SK-N-SH treated with all-trans-retinoic acid at 6 μM for 48 hours (cell line): ENCODE data around the gene DPEP1.

Experiments
- CSDC2 ChIP-seq: fragments of 250-450 bp; sonication (Bioruptor Pico); IDR thresholded peaks from 2 replicates; pipeline ENCODE4 v1.5.0; 2020; ENCODE audit warnings: mild to moderate bottlenecking, moderate library complexity
- OSR1 ChIP-seq: fragments of 250-450 bp; sonication (Bioruptor Pico); IDR thresholded peaks from 2 replicates; pipeline ENCODE4 v1.8.0; 2022; ENCODE audit warnings: moderate library complexity, mild to moderate bottlenecking, inconsistent platforms
- PPARA ChIP-seq: fragments of 250-450 bp; sonication (Bioruptor Pico); IDR thresholded peaks from 2 replicates; pipeline ENCODE4 v1.5.0; 2020; ENCODE audit warnings: mild to moderate bottlenecking, borderline replicate concordance
- RARB ChIP-seq: fragments of 250-450 bp; sonication (Bioruptor Pico); IDR thresholded peaks from 2 replicates; pipeline ENCODE4 v1.8.0; 2021; ENCODE audit warnings: mild to moderate bottlenecking, moderate library complexity
- ZFP3 ChIP-seq: fragments of 250-450 bp; sonication (Bioruptor Pico); IDR thresholded peaks from 2 replicates; pipeline ENCODE4 v1.5.0; 2020; ENCODE audit warnings: mild to moderate bottlenecking, moderate library complexity
- ZFP30 ChIP-seq: fragments of 450-650 bp; formaldehyde crosslinking; IDR thresholded peaks from 2 replicates; pipeline ENCODE4 v1.5.0; 2022; ENCODE audit warnings: mild to moderate bottlenecking, moderate library complexity
- ZNF565 ChIP-seq: fragments of 450-650 bp; formaldehyde crosslinking; conservative IDR thresholded peaks from 2 replicates; pipeline ENCODE4 v1.5.0; 2020; ENCODE audit warnings: low read depth, mild to moderate bottlenecking, moderate library complexity
- TF ChIP-seq, protein P1 (sequence below): fragments of 250-450 bp; sonication (Bioruptor Pico); IDR thresholded peaks from 2 replicates; pipeline ENCODE4 v1.5.0; 2020; ENCODE audit warnings: mild to moderate bottlenecking, moderate library complexity
- TF ChIP-seq, protein P2 (sequence below): fragments of 250-450 bp; sonication (Bioruptor Pico); IDR thresholded peaks from 2 replicates; pipeline ENCODE4 v1.5.1; 2020; ENCODE audit warnings: low read depth, mild to moderate bottlenecking, moderate library complexity

GRCh38 chr16:89599451-89599858, 14.0 kb upstream of the DPEP1 start:
- TF ChIP-seq ZFP3 (CRISPR knock-in tag): no peak
- TF ChIP-seq ZFP30 (CRISPR knock-in tag): no peak
- TF ChIP-seq, protein P1, sequence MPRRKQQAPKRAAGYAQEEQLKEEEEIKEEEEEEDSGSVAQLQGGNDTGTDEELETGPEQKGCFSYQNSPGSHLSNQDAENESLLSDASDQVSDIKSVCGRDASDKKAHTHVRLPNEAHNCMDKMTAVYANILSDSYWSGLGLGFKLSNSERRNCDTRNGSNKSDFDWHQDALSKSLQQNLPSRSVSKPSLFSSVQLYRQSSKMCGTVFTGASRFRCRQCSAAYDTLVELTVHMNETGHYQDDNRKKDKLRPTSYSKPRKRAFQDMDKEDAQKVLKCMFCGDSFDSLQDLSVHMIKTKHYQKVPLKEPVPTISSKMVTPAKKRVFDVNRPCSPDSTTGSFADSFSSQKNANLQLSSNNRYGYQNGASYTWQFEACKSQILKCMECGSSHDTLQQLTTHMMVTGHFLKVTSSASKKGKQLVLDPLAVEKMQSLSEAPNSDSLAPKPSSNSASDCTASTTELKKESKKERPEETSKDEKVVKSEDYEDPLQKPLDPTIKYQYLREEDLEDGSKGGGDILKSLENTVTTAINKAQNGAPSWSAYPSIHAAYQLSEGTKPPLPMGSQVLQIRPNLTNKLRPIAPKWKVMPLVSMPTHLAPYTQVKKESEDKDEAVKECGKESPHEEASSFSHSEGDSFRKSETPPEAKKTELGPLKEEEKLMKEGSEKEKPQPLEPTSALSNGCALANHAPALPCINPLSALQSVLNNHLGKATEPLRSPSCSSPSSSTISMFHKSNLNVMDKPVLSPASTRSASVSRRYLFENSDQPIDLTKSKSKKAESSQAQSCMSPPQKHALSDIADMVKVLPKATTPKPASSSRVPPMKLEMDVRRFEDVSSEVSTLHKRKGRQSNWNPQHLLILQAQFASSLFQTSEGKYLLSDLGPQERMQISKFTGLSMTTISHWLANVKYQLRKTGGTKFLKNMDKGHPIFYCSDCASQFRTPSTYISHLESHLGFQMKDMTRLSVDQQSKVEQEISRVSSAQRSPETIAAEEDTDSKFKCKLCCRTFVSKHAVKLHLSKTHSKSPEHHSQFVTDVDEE (CRISPR knock-in tag): no peak
- TF ChIP-seq OSR1: no peak
- TF ChIP-seq, protein P2, sequence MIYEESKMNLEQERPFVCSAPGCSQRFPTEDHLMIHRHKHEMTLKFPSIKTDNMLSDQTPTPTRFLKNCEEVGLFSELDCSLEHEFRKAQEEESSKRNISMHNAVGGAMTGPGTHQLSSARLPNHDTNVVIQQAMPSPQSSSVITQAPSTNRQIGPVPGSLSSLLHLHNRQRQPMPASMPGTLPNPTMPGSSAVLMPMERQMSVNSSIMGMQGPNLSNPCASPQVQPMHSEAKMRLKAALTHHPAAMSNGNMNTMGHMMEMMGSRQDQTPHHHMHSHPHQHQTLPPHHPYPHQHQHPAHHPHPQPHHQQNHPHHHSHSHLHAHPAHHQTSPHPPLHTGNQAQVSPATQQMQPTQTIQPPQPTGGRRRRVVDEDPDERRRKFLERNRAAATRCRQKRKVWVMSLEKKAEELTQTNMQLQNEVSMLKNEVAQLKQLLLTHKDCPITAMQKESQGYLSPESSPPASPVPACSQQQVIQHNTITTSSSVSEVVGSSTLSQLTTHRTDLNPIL (CRISPR knock-in tag): no peak
- no peak for TF ChIP-seq ZNF565 (CRISPR knock-in tag)
- no peak for TF ChIP-seq CSDC2 (CRISPR knock-in tag)
- no peak for TF ChIP-seq RARB (CRISPR knock-in tag)
- no peak for TF ChIP-seq PPARA
